ENCODE results near the gene RPL39L.

Gene RPL39L

DNA sequence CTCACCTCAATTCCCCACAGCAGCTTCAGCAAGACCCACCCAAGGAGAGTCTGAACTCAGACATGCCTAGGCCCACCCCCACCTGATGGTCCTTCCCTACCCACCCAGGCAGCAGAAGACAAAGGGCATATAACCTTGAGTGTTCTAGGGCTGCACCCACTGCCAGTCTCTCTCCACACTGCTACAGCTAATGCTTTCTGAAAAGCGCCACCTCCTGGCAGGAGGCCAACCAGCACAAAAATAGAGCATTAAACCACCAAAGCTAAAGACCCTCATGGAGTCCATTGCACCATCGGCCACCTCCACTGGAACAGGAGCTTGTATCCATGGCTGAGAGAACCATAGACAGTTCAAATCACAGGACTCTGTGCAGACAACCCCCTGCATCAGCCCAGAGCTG is 11.3 kb upstream of the RPL39L start:
- no peaks in the 10 kb centered on the region for H3K4me1 ChIP-seq (ENCODE audit: control insufficient read depth, low read length)
- H3K4me2 ChIP-seq (ENCODE audit: low read length), result no peak overlapping the region
- no peaks in the 10 kb centered on the region for H3F3A ChIP-seq (ENCODE audit: control insufficient read depth, insufficient read depth)
- no peak overlapping the region for H3K4me3 ChIP-seq (ENCODE audit: low read length)
- peaks cover 15% of the 10 kb centered on the region for H3K9me3 ChIP-seq (ENCODE audit: control insufficient read depth, insufficient read depth, low read length)
- no peak overlapping the region for H3K27ac ChIP-seq (ENCODE audit: low read depth, low read length)
- no peaks in the 10 kb centered on the region for H3K9me2 ChIP-seq (replicated peaks; ENCODE audit: control insufficient read depth, low read length)
- no peaks in the 10 kb centered on the region for H3K36me3 ChIP-seq (ENCODE audit: control insufficient read depth, low read length)
- no peak for TF ChIP-seq EZH2phosphoT487 (IDR thresholded peaks at IDR 0.05; ENCODE audit: borderline replicate concordance, low read length)
- TF ChIP-seq, protein P1, sequence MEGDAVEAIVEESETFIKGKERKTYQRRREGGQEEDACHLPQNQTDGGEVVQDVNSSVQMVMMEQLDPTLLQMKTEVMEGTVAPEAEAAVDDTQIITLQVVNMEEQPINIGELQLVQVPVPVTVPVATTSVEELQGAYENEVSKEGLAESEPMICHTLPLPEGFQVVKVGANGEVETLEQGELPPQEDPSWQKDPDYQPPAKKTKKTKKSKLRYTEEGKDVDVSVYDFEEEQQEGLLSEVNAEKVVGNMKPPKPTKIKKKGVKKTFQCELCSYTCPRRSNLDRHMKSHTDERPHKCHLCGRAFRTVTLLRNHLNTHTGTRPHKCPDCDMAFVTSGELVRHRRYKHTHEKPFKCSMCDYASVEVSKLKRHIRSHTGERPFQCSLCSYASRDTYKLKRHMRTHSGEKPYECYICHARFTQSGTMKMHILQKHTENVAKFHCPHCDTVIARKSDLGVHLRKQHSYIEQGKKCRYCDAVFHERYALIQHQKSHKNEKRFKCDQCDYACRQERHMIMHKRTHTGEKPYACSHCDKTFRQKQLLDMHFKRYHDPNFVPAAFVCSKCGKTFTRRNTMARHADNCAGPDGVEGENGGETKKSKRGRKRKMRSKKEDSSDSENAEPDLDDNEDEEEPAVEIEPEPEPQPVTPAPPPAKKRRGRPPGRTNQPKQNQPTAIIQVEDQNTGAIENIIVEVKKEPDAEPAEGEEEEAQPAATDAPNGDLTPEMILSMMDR (IDR thresholded peaks at IDR 0.05; ENCODE audit: low read depth, low read length, poor library complexity, severe bottlenecking), result peak; percentile 64
- no peaks in the 10 kb centered on the region for H3K27me3 ChIP-seq (ENCODE audit: control insufficient read depth, low read length)
- H3K79me2 ChIP-seq (ENCODE audit: control insufficient read depth, low read length), result no peaks in the 10 kb centered on the region
- no peaks in the 10 kb centered on the region for H4K20me1 ChIP-seq (ENCODE audit: control insufficient read depth, insufficient read depth, low read depth, low read length)

DNA sequence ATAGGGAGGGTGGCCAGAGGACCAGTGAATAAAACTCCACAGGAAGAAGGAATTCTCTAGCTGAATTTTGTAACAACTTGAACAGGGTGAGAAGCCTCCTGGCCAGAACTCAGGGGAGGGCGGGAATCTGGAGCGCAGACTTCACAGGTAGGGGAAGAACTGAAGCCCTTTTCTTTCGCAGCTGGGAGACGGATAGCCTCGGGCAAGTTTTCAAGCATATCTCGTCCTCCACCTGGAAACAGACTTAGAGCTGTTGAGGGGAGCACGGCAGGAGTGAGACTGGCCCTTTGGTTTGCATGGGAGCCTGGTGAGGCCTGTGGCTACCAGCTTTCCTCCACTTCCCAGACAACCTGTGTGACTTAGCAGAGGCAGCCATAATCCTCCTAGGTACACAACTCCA is 10.9 kb upstream of the RPL39L start:
- Histone ChIP-seq H3K9me2 (replicated peaks; ENCODE audit: control insufficient read depth, low read length) (no peaks in the 10 kb centered on the region), H3K4me3 (ENCODE audit: low read length) (no peak overlapping the region), H3K27me3 (ENCODE audit: control insufficient read depth, low read length) (no peaks in the 10 kb centered on the region), H3K79me2 (ENCODE audit: control insufficient read depth, low read length) (no peaks in the 10 kb centered on the region), H4K20me1 (ENCODE audit: control insufficient read depth, insufficient read depth, low read depth, low read length) (no peaks in the 10 kb centered on the region), H3K4me2 (ENCODE audit: low read length) (no peak overlapping the region), H3K27ac (ENCODE audit: low read depth, low read length) (no peak overlapping the region), H3K4me1 (ENCODE audit: control insufficient read depth, low read length) (no peaks in the 10 kb centered on the region), H3K36me3 (ENCODE audit: control insufficient read depth, low read length) (no peaks in the 10 kb centered on the region), H3K9me3 (ENCODE audit: control insufficient read depth, insufficient read depth, low read length) (peaks cover 19% of the 10 kb centered on the region), H3F3A (ENCODE audit: control insufficient read depth, insufficient read depth) (no peaks in the 10 kb centered on the region)
- TF ChIP-seq, protein P1 (IDR thresholded peaks at IDR 0.05; ENCODE audit: low read depth, low read length, poor library complexity, severe bottlenecking), result no peak
- no peak for TF ChIP-seq EZH2phosphoT487 (IDR thresholded peaks at IDR 0.05; ENCODE audit: borderline replicate concordance, low read length)

DNA sequence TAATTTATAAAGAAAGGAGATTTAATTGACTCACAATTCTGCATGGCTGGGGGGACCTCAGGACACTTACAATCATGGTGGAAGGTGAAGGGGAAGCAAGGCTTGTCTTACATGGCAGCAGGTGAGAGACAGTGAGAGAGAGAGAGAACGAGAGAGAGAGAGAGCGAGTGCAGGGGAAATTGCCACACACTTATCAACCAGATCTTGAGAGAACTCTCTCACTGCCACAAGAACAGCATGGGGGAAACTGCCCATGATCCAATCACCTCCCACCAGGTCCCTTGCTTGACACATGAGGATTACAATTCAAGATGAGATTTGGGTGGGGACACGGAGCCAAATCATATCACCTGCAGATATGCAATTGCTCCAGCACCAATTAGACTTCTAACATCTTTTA is 7.1 kb upstream of the RPL39L start:
- H3K9me2 ChIP-seq (replicated peaks; ENCODE audit: control insufficient read depth, low read length), result no peaks in the 10 kb centered on the region
- H3K4me2 ChIP-seq (ENCODE audit: low read length), result no peak overlapping the region
- no peak overlapping the region for H3K27ac ChIP-seq (ENCODE audit: low read depth, low read length)
- TF ChIP-seq, protein P1 (IDR thresholded peaks at IDR 0.05; ENCODE audit: low read depth, low read length, poor library complexity, severe bottlenecking), result no peak
- no peak for TF ChIP-seq EZH2phosphoT487 (IDR thresholded peaks at IDR 0.05; ENCODE audit: borderline replicate concordance, low read length)
- peaks cover 38% of the 10 kb centered on the region for H3K9me3 ChIP-seq (ENCODE audit: control insufficient read depth, insufficient read depth, low read length)
- H3K27me3 ChIP-seq (ENCODE audit: control insufficient read depth, low read length), result no peaks in the 10 kb centered on the region
- H3K4me3 ChIP-seq (ENCODE audit: low read length), result no peak overlapping the region
- 0 out of 2 replicates have a peak, but pooled peaks cover 3% of the 10 kb centered on the region for H3K36me3 ChIP-seq (ENCODE audit: control insufficient read depth, low read length)
- H4K20me1 ChIP-seq (ENCODE audit: control insufficient read depth, insufficient read depth, low read depth, low read length), result no peaks in the 10 kb centered on the region
- no peaks in the 10 kb centered on the region for H3K79me2 ChIP-seq (ENCODE audit: control insufficient read depth, low read length)
- H3F3A ChIP-seq (ENCODE audit: control insufficient read depth, insufficient read depth), result no peaks in the 10 kb centered on the region
- H3K4me1 ChIP-seq (ENCODE audit: control insufficient read depth, low read length), result no peaks in the 10 kb centered on the region

Data from DOHH2 (cell line).